BLaER1 (cell line): ENCODE measurements around the gene KIRREL3.
"Not testable (repeated sequence)": the region's sequence is repeated elsewhere in the genome, so short reads cannot be mapped to it uniquely, and the experiment has no call there.

Source experiments
- H3K27ac ChIP-seq: shearing (Covaris generic); formaldehyde crosslinking; 2 replicates; pipeline ENCODE4 v1.8.1; 2022
- H3K27me3 ChIP-seq: shearing (Covaris generic); formaldehyde crosslinking; 2 replicates; pipeline ENCODE4 v1.8.1; 2022
- H3K36me3 ChIP-seq: shearing (Covaris generic); formaldehyde crosslinking; 2 replicates; pipeline ENCODE4 v1.8.1; 2022
- H3K4me1 ChIP-seq: shearing (Covaris generic); formaldehyde crosslinking; 2 replicates; pipeline ENCODE4 v1.8.1; 2022
- H3K4me2 ChIP-seq: shearing (Covaris generic); formaldehyde crosslinking; 2 replicates; pipeline ENCODE4 v1.8.1; 2022
- H3K4me3 ChIP-seq: shearing (Covaris generic); formaldehyde crosslinking; 2 replicates; pipeline ENCODE4 v1.8.1; 2022
- H3K9ac ChIP-seq: shearing (Covaris generic); formaldehyde crosslinking; 2 replicates; pipeline ENCODE4 v1.8.1; 2022
- H3K9me3 ChIP-seq: shearing (Covaris generic); formaldehyde crosslinking; 2 replicates; pipeline ENCODE4 v1.8.1; 2022
- H4K20me1 ChIP-seq: shearing (Covaris generic); formaldehyde crosslinking; 2 replicates; pipeline ENCODE4 v1.8.1; 2022
- Cebpa-rat ChIP-seq: shearing (Covaris generic); IDR thresholded peaks from 2 replicates; pipeline ENCODE4 v1.8.1; 2022

The KIRREL3 gene

DNA sequence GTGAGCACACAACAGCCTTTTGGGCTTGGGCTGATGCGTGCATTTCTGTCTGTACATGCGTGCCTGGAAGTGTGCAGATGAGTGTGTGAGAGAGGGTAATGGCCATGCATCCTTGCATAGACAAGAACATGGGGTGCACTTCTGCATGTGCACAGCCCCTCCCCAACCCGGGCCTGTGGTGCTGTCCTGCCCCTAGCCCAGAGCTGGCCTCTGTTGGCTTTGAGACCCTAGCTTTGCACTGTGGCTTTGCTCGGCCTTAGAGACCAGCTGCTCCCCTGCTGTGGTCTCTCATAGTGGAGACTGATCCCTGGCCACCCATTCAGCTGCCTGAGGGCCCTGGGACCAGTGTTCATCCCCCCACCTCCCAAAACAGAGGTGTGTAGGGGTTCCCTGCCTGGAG lies 619.7 kb downstream of the KIRREL3 start:
- no peaks in the 10 kb centered on the region for H3K36me3 ChIP-seq
- H3K27me3 ChIP-seq, result no peaks in the 10 kb centered on the region
- no peak overlapping the region for H3K4me3 ChIP-seq
- H3K27ac ChIP-seq, result no peak overlapping the region
- peaks cover 37% of the 10 kb centered on the region; the same call in 1 of the 2 replicates for H4K20me1 ChIP-seq
- peaks cover 27% of the 10 kb centered on the region for H3K4me1 ChIP-seq
- no peak overlapping the region for H3K4me2 ChIP-seq
- no peak overlapping the region for H3K9ac ChIP-seq
- no peak for TF ChIP-seq Cebpa-rat
- no peaks in the 10 kb centered on the region for H3K9me3 ChIP-seq

DNA sequence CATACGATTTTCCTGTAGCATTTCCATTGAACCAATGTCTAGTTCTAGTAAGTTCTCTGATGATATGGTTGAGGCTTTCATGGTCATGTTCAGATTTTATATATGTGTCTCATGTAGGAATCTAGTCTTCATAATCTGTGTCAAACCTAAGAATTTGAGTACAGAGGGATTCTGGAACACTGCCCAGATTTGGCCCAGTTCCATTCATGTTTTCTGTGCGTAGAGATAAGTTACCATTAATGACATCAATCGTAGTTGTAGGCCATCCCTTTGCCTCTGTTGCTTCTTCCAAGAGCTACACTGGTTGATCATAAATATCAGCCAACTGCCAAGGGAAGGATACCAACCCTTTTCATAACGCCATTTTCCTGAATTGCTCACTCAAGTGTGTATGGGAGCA lies 621.8 kb downstream of the KIRREL3 start:
- H4K20me1 ChIP-seq, result peaks cover 20% of the 10 kb centered on the region; the same call in 1 of the 2 replicates
- H3K27me3 ChIP-seq, result no peaks in the 10 kb centered on the region
- no peaks in the 10 kb centered on the region for H3K36me3 ChIP-seq
- H3K9ac ChIP-seq, result no peak overlapping the region
- peaks cover 7% of the 10 kb centered on the region for H3K4me1 ChIP-seq
- TF ChIP-seq Cebpa-rat, result no peak
- no peak overlapping the region for H3K27ac ChIP-seq
- no peak overlapping the region for H3K4me2 ChIP-seq
- H3K9me3 ChIP-seq, result no peaks in the 10 kb centered on the region
- no peak overlapping the region for H3K4me3 ChIP-seq

DNA sequence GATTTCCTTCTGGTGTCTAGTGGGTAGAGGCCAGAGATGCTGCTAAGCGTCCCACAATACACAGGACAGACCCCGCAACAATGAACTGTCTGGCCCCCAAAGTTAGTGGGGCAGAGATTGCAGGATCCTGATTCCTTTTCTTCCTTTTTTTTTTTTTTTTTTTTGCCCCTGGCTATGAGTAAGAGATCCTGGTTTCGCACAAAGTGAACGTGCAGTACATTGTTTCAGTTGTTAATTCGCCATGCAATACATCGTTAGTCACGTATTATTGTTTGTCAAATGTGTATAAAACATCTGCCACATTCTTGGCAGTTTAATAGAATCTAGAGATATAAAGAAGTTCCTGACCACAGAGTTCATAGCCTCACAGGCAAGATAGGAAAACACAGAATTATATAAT lies 624.8 kb downstream of the KIRREL3 start:
- no peaks in the 10 kb centered on the region for H3K4me1 ChIP-seq
- no peaks in the 10 kb centered on the region for H3K9me3 ChIP-seq
- no peak overlapping the region for H3K4me2 ChIP-seq
- no peaks in the 10 kb centered on the region for H3K27me3 ChIP-seq
- H3K9ac ChIP-seq, result no peak overlapping the region
- H3K36me3 ChIP-seq, result no peaks in the 10 kb centered on the region
- TF ChIP-seq Cebpa-rat, result no peak
- no peak overlapping the region for H3K27ac ChIP-seq
- peaks cover 8% of the 10 kb centered on the region; the same call in 1 of the 2 replicates for H4K20me1 ChIP-seq
- H3K4me3 ChIP-seq, result no peak overlapping the region

DNA sequence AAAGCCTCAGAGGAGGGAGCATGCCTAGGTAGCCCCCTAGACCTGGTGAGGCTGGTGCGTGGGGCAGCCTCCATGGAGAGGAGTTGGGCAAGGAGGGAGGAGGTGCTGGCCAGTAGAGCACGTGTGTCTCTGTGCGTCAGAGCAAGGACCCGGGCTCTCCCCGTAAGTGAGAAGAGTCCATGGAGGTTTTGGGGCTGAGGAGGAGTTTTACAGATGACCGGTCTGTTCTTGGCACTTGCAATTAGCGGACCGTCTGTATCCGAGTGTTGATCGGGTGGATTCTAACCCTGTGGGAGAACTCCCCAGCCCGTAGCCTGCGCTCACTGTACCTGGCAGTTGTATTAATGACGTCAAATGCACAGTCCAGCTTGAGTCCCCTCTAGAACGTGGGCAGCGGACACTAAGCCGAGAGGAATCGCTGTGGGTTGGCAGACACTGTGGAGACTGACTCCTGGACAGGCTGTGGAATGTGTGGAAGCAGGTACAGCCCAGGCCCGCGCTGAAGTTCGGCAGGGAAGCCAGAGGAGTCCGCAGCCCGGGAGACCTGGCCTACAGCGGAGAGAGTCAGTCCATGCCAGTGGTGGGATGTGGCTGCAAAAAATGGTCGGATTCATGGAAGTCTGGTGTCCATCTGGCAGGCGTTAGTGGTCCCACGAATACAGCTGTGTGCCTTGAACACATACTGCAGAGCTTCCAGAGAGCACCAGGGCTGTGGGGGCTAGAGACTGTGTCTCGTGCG lies 625.8 kb downstream of the KIRREL3 start:
- H3K9me3 ChIP-seq, H3K4me3 ChIP-seq, H3K27ac ChIP-seq, H4K20me1 ChIP-seq, H3K9ac ChIP-seq, H3K27me3 ChIP-seq, H3K4me2 ChIP-seq, H3K36me3 ChIP-seq, H3K4me1 ChIP-seq: not testable (repeated sequence)

- H3K36me3 ChIP-seq, H3K4me2 ChIP-seq, H3K27me3 ChIP-seq, H3K4me3 ChIP-seq, H4K20me1 ChIP-seq, H3K9me3 ChIP-seq, H3K9ac ChIP-seq, H3K27ac ChIP-seq: not testable (repeated sequence)
- H3K4me1 ChIP-seq, result peaks cover 10% of the 10 kb centered on the region
Observed at GRCh38 chr11:126373389-126374066, 627.0 kb downstream of the KIRREL3 start.
